GM12878 (cell line): ENCODE measurements around the gene ETS1. TPM values are rescaled to one million over a fixed set of nuclear protein-coding genes. Genes with fewer than 3 reads are reported as not detected.

Experiments
- ATAC-seq: fragments of 200-7000 bp; cut with Tn5 transposase; 3 replicates; pipeline ENCODE4 v1.9.1; 2020; ENCODE audit warnings: mild to moderate bottlenecking, moderate library complexity
- BruUV-seq: library from RNA; stranded (reverse); fragments of 400-500 nt; replicated peaks from 2 replicates; lab custom pipeline; 2021; lab: Mats Ljungman, UMichigan
- CTCF ChIA-PET: fragments of 300-600 bp; sonication (Branson Sonifier 250); formaldehyde crosslinking; extraction: SDS; loops from one replicate; lab custom pipeline; 2021; ENCODE audit warnings: inconsistent platforms; lab: Yijun Ruan, JAX
- POLR2A ChIA-PET: fragments of 350-600 bp; formaldehyde crosslinking; extraction: SDS; loops from one replicate; lab custom pipeline; 2021; ENCODE audit warnings: inconsistent platforms; lab: Charles Lee
- RAD21 ChIA-PET: fragments of 300-600 bp; sonication (Branson Sonifier 250); formaldehyde crosslinking; loops from one replicate; lab custom pipeline; 2023; ENCODE audit warnings: antibody characterized with exemption; ENCODE audit not compliant: unreplicated experiment; lab: Charles Lee
- SMC1A ChIA-PET: fragments of 300-600 bp; sonication (Branson Sonifier 250); formaldehyde crosslinking; loops from one replicate; lab custom pipeline; 2023; ENCODE audit not compliant: unreplicated experiment, uncharacterized antibody; lab: Charles Lee
- DNase-seq: peaks from one replicate; pipeline ENCODE4 v3.0.0-alpha.2; 2011; ENCODE audit warnings: low read depth, low spot score
- FAIRE-seq: peaks from 3 replicates; lab custom pipeline; 2011; peaks lifted over from hg19 to GRCh38; lab: Jason Lieb, UNC
- H2AFZ ChIP-seq: 2 replicates; pipeline ENCODE4 v1.6.0; 2011; ENCODE audit warnings: low read depth, low read length, control low read depth; ENCODE audit not compliant: control insufficient read depth
- H3K27ac ChIP-seq: 2 replicates; pipeline ENCODE4 v1.5.1; 2011; ENCODE audit warnings: control low read depth; ENCODE audit not compliant: control insufficient read depth, insufficient read depth
- H3K27me3 ChIP-seq, 2 experiments: replicated peaks in 1 of 2; 2 replicates each; pipeline versions ENCODE4 v1.6.0 to v1.6.1; 2011; ENCODE audit warnings: low read length in 1 of 2; ENCODE audit not compliant: control insufficient read depth in 2 of 2, insufficient read depth in 2 of 2
- H3K36me3 ChIP-seq, 2 experiments: 2 replicates each; pipeline ENCODE4 v1.5.1; 2011; ENCODE audit warnings: low read length in 1 of 2; ENCODE audit not compliant: control insufficient read depth in 2 of 2, insufficient read depth in 2 of 2
- H3K4me1 ChIP-seq: 2 replicates; pipeline ENCODE4 v1.6.1; 2011; ENCODE audit warnings: mild to moderate bottlenecking, low read length, moderate library complexity, mixed read lengths; ENCODE audit not compliant: control insufficient read depth, insufficient read depth
- H3K4me2 ChIP-seq: 2 replicates; pipeline ENCODE4 v1.6.0; 2011; ENCODE audit warnings: control low read depth; ENCODE audit not compliant: control insufficient read depth, insufficient read depth
- H3K4me3 ChIP-seq: fragments of 200-600 bp; sonication (generic); 2 replicates; pipeline ENCODE4 v1.5.1; 2016
- H3K79me2 ChIP-seq: 2 replicates; pipeline ENCODE4 v1.6.0; 2011; ENCODE audit warnings: low read length; ENCODE audit not compliant: control insufficient read depth, insufficient read depth
- H3K9ac ChIP-seq: 2 replicates; pipeline ENCODE4 v1.8.0; 2011; ENCODE audit warnings: low read length, control low read depth, mixed read lengths; ENCODE audit not compliant: control insufficient read depth, insufficient read depth
- H3K9me3 ChIP-seq: replicated peaks from 3 replicates; pipeline ENCODE4 v1.5.1; 2011; ENCODE audit warnings: mild to moderate bottlenecking, low read length; ENCODE audit not compliant: control insufficient read depth, insufficient read depth
- H4K20me1 ChIP-seq: 2 replicates; pipeline ENCODE4 v1.6.0; 2011; ENCODE audit not compliant: control insufficient read depth, insufficient read depth
- CBX5 ChIP-seq: sonication (generic); IDR thresholded peaks from 2 replicates; pipeline ENCODE4 v1.6.1; 2016; ENCODE audit warnings: low read depth, moderate library complexity, mild to moderate bottlenecking, inconsistent platforms
- CHD1 ChIP-seq: IDR thresholded peaks from 2 replicates; pipeline ENCODE4 v1.6.1; 2012; ENCODE audit warnings: low read depth, low read length, improper control_type of control experiment
- PBX3 ChIP-seq: IDR thresholded peaks from 2 replicates; pipeline ENCODE4 v1.6.1; 2011; ENCODE audit warnings: mild to moderate bottlenecking, low read depth, low read length, moderate library complexity; ENCODE audit not compliant: insufficient replicate concordance
- TBL1XR1 ChIP-seq: IDR thresholded peaks from 2 replicates; pipeline ENCODE4 v1.6.1; 2012; ENCODE audit warnings: low read depth, low read length, improper control_type of control experiment
- YBX1 ChIP-seq: fragments of 450-650 bp; IDR thresholded peaks from 2 replicates; pipeline ENCODE4 v1.6.1; 2016; ENCODE audit warnings: antibody characterized with exemption
- ZBTB40 ChIP-seq: fragments of 450-650 bp; IDR thresholded peaks from 2 replicates; pipeline ENCODE4 v1.6.1; 2016; ENCODE audit warnings: mild to moderate bottlenecking, moderate library complexity, borderline replicate concordance
- ZNF207 ChIP-seq: fragments of 450-650 bp; IDR thresholded peaks from 2 replicates; pipeline ENCODE4 v1.6.1; 2014; ENCODE audit warnings: antibody characterized with exemption, mild to moderate bottlenecking, borderline replicate concordance
- WGBS: methylation state at CpG from one replicate; pipeline ENCODE4 v1.1.6; 2016; ENCODE audit warnings: low lambda C conversion rate; ENCODE audit not compliant: insufficient replicate concordance, insufficient coverage; ENCODE audit errors: missing lambda C conversion rate; 5-methylcytosine and 5-hydroxymethylcytosine counted together
- in situ Hi-C: fragments of 300-500 bp; cut with MboI; formaldehyde crosslinking; loops from 9 replicates; pipeline ENCODE4 v1.14.3; 2018; ENCODE audit warnings: mixed read lengths
- intact Hi-C: fragments of 100-400 bp; cut with micrococcal nuclease; formaldehyde crosslinking; loops from one replicate; pipeline ENCODE4 v1.14.2; 2022; ENCODE audit not compliant: unreplicated experiment
- polyA plus RNA-seq, 11 experiments: library from polyadenylated mRNA; depleted of rRNA in 4 of 11; unstranded in 6 of 11; stranded (reverse) in 5 of 11; fragments of >200 nt; fragmentation: Nextera tagmentation in 4 of 11; fragmentation: Illumina TruSeq in 1 of 11; extraction: Ambion mirVana in 4 of 11; extraction: Trizol in 1 of 11; gene quantifications; 1 replicate in 1 of 11; 2 replicates in 10 of 11; pipeline versions ENCODE4 v1.2.1 to v1.2.3, GENCODE V29; 2011 to 2016; ENCODE audit warnings: inconsistent platforms in 2 of 11, missing spikeins in 2 of 11, low read depth in 1 of 11
- total RNA-seq, 4 experiments: library from RNA; depleted of rRNA in 3 of 4; stranded (reverse); fragments of >200 nt in 3 of 4; fragmentation: Illumina TruSeq in 1 of 4; extraction: Trizol in 1 of 4; gene quantifications; 2 replicates each; pipeline versions ENCODE4 v1.2.1 to v1.2.3, GENCODE V29; 2013 to 2021

The ETS1 gene
- total and polyA plus RNA-seq, 10 of the 15 experiments (the other 5 are each of a cell fraction or from before 2014, with no cell fraction given) = 12.5 to 112 (median 55.5) TPM

- POLR2A ChIA-PET = no interaction called here
Observed at GRCh38 chr11:128581561-128582272, 5.6 kb downstream of the ETS1 start.

More at GRCh38 chr11:128581561-128582272, 5.6 kb downstream of the ETS1 start:
- no peak overlapping the region for H3K9ac ChIP-seq
- DNase-seq = no peak
- TF ChIP-seq TBL1XR1 (no peak), ZBTB40 (no peak), YBX1 (no peak), ZNF207 (no peak), CHD1 (no peak), PBX3 (no peak), CBX5 (no peak)
- TF ChIP-seq, all 136 proteins: peak for 0
- FAIRE-seq (no peak), ATAC-seq (no peak)
- no peaks in the 10 kb centered on the region for H3K36me3 ChIP-seq
- H3K27me3 ChIP-seq = no peaks in the 10 kb centered on the region
- H3K9me3 ChIP-seq = no peaks in the 10 kb centered on the region
- H3K4me3 ChIP-seq = no peak overlapping the region
- H3K4me2 ChIP-seq = no peak overlapping the region
- peaks cover 6% of the 10 kb centered on the region for H3K4me1 ChIP-seq
- ChIA-PET RAD21 (interaction anchor here (0.9 to 2.0 kb wide), 4 partner anchors 9 to 63 kb away, joined by 3 to 5 read pairs (median 4); no protein-coding TSS in a partner anchor), SMC1A (interaction anchor here (0.8 to 2.5 kb wide), 5 partner anchors 14 to 48 kb away, joined by 3 to 18 read pairs (median 3); no protein-coding TSS in a partner anchor), CTCF (interaction anchor here (1.5 to 1.7 kb wide), 3 partner anchors 26 to 249 kb away, joined by 4 to 5 read pairs (median 5); no protein-coding TSS in a partner anchor)
- in situ Hi-C loops (no loop called here), intact Hi-C loops (no loop called here)
- H2AFZ ChIP-seq = no peak overlapping the region
- WGBS = 82% methylated on average over 7 of the region's 7 CpGs
- no peaks in the 10 kb centered on the region for H3K79me2 ChIP-seq
- no TSS peak for BruUV-seq
- H4K20me1 ChIP-seq = no peaks in the 10 kb centered on the region
- H3K27ac ChIP-seq = no peak overlapping the region
